Measurements from ENCODE around the gene ADCY9. TPM values are rescaled to one million over a fixed set of nuclear protein-coding genes. Genes with fewer than 3 reads are reported as not detected.

The ADCY9 gene
- total RNA-seq, 2 donors from 2014 or later: 7.2 to 58.3 TPM

- TF ChIP-seq POLR2A (IDR thresholded peaks at IDR 0.05) (no peak), POLR2AphosphoS5 (IDR thresholded peaks at IDR 0.05) (no peak), CTCF (IDR thresholded peaks at IDR 0.05) (no peak)
- H3K4me3 ChIP-seq: no peak overlapping the region
- intact Hi-C loops (cut with DNase I): no loop called here
- H3K27ac ChIP-seq: no peak overlapping the region
- H3K4me1 ChIP-seq (replicated peaks): no peaks in the 10 kb centered on the region
- no peaks in the 10 kb centered on the region for H3K9me3 ChIP-seq
- WGBS: 85% methylated on average over 32 of the region's 32 CpGs
- H3K27me3 ChIP-seq (replicated peaks; ENCODE audit: insufficient read depth): no peaks in the 10 kb centered on the region
- DNase-seq (ENCODE audit: low spot score): no peak
- no peaks in the 10 kb centered on the region for H3K36me3 ChIP-seq
These were observed 105.8 kb downstream of the ADCY9 start for GRCh38 chr16:4010225-4011158.

GRCh38 chr16:4009177-4009576, 107.1 kb downstream of the ADCY9 start:
- no peaks in the 10 kb centered on the region for H3K36me3 ChIP-seq
- 96% methylated on average over 6 of the region's 6 CpGs for WGBS
- H3K9me3 ChIP-seq: no peaks in the 10 kb centered on the region
- H3K4me3 ChIP-seq: no peak overlapping the region
- no peak for TF ChIP-seq POLR2A (IDR thresholded peaks at IDR 0.05)
- TF ChIP-seq POLR2AphosphoS5 (IDR thresholded peaks at IDR 0.05): no peak
- no peak for TF ChIP-seq CTCF (IDR thresholded peaks at IDR 0.05)
- no peaks in the 10 kb centered on the region for H3K4me1 ChIP-seq (replicated peaks)
- H3K27me3 ChIP-seq (replicated peaks; ENCODE audit: insufficient read depth): no peaks in the 10 kb centered on the region
- H3K27ac ChIP-seq: no peak overlapping the region
- no peak for DNase-seq (ENCODE audit: low spot score)
- intact Hi-C loops (cut with DNase I): no loop called here

GRCh38 chr16:4008116-4008515, 108.1 kb downstream of the ADCY9 start:
- H3K4me3 ChIP-seq: no peak overlapping the region
- WGBS: 95% methylated on average over 5 of the region's 5 CpGs
- no peak for DNase-seq (ENCODE audit: low spot score)
- no peaks in the 10 kb centered on the region for H3K36me3 ChIP-seq
- intact Hi-C loops (cut with DNase I): no loop called here
- no peaks in the 10 kb centered on the region for H3K27me3 ChIP-seq (replicated peaks; ENCODE audit: insufficient read depth)
- no peak overlapping the region for H3K27ac ChIP-seq
- H3K4me1 ChIP-seq (replicated peaks): no peaks in the 10 kb centered on the region
- H3K9me3 ChIP-seq: no peaks in the 10 kb centered on the region
- no peak for TF ChIP-seq CTCF (IDR thresholded peaks at IDR 0.05)
- no peak for TF ChIP-seq POLR2A (IDR thresholded peaks at IDR 0.05)
- TF ChIP-seq POLR2AphosphoS5 (IDR thresholded peaks at IDR 0.05): no peak

- intact Hi-C loops (cut with DNase I): no loop called here
- Histone ChIP-seq H3K4me3 (no peak overlapping the region), H3K9me3 (no peaks in the 10 kb centered on the region), H3K4me1 (replicated peaks) (no peaks in the 10 kb centered on the region), H3K36me3 (no peaks in the 10 kb centered on the region), H3K27ac (no peak overlapping the region), H3K27me3 (replicated peaks; ENCODE audit: insufficient read depth) (no peaks in the 10 kb centered on the region)
- TF ChIP-seq POLR2A (IDR thresholded peaks at IDR 0.05) (no peak), POLR2AphosphoS5 (IDR thresholded peaks at IDR 0.05) (no peak), CTCF (IDR thresholded peaks at IDR 0.05) (no peak)
- DNase-seq (ENCODE audit: low spot score): no peak
- WGBS: 57% methylated on average over 12 of the region's 12 CpGs
These were observed 109.7 kb downstream of the ADCY9 start for GRCh38 chr16:4006397-4006999.
